Measurements from ENCODE around the gene RTF2. TPM values are rescaled to one million over a fixed set of nuclear protein-coding genes. Genes with fewer than 3 reads are reported as not detected.
"Not testable (repeated sequence)": the region's sequence is repeated elsewhere in the genome, so short reads cannot be mapped to it uniquely, and the experiment has no call there.

The RTF2 gene
- polyA plus RNA-seq, 5 donors = 119 to 140 (median 131) TPM

DNA sequence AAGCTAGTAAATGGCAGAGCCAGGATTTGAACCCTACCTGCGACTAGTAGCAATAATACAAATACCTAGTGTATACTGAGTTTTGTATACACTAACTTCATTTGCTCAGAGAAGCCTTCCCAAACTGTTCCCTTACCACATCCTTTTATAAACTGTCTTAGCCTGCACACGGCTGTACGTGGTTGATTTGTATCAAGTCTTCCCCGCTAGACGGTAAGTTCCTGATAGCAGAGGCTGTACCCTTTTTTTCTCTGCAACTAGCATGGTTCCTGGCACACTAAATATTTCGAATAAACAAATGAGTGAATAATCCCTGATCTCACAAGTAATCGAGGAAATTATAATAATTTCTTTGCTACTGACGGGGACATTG, 636 bp downstream of the RTF2 start:
- no peak for DNase-seq

DNA sequence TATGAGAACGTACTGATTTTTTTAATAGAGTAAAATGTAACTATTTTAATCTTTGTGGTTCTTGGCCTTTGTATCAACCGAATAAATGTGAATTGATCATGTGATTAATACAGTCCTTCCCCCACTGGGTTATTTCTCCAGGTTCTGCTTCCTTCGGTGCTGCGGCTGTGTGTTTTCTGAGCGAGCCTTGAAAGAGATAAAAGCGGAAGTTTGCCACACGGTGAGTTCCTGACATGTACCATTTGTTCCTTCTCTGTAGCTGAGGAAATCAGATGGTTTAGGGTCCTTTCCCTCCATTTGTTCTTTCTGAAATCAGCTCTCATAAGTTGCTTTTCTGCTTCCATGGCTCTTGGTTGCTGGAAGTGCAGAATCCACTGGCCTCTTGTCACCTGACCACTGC, 15.5 kb downstream of the RTF2 start:
- DNase-seq = no peak

GRCh38 chr20:56487216-56487615, 18.8 kb downstream of the RTF2 start:
- DNase-seq = no peak

DNA sequence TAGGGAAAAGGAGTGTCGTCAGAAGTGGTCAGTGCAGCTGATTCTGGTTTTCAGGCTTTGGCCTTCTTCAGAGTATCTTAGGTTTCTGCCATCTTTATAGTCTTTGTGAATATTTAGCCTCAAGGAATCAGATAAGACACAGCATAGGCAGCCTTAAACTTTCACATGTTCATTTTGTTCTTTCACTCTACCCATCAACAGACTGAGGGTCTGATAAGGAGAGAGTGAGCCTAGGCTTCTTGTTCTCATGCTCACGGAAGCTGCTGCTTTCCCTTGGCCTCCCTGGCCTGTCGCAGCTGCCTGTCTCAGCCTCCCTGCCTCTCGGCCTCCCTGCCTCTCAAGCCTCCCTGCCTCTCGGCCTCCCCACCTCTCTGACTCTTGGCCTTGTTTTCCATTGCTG, 20.1 kb downstream of the RTF2 start:
- no peak for DNase-seq

- no peak for DNase-seq
Observed at GRCh38 chr20:56501116-56501515, 32.7 kb downstream of the RTF2 start.

- DNase-seq = peak; percentile 28 to 34
Observed at GRCh38 chr20:56503916-56504315, 35.5 kb downstream of the RTF2 start.

- DNase-seq = no peak
Observed at GRCh38 chr20:56504373-56505005, 36.1 kb downstream of the RTF2 start.

DNA sequence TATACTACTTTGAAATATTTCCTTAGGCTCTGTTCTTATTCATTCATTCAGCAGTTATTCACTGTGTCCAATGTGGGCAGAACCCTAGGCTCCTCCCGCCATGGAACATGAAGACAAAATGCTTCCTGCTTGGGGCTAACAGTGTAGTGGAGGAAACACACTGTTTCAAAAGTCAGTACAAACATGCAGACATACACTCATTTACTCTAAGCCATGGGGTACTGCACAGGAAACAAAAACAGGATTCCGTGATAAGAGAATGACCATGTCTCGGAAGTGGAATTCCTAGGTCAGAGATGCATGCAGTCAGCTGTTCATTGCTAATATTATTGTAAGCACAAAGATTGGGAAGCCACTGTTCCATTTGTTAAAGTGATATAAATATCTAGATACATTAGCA, 37.7 kb downstream of the RTF2 start:
- DNase-seq = no peak

DNA sequence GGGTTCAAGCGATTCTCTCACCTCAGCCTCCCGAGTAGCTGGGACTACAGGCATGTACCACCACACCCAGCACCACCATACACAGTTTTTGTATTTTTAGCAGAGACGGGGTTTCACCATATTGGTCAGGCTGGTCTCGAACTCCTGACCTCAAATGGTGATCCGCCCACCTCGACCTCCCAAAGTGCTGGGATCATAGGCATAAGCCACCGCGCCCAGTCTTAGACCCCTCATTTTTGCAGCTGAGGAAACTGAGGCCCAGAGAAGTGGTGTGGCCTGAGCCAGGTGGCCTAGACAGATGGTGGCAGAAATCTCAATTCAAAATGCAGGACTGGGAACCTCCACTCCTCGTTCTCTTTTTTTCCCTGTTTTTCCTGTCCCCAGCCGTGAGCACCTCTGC, 43.5 kb downstream of the RTF2 start:
- DNase-seq = no peak

DNA sequence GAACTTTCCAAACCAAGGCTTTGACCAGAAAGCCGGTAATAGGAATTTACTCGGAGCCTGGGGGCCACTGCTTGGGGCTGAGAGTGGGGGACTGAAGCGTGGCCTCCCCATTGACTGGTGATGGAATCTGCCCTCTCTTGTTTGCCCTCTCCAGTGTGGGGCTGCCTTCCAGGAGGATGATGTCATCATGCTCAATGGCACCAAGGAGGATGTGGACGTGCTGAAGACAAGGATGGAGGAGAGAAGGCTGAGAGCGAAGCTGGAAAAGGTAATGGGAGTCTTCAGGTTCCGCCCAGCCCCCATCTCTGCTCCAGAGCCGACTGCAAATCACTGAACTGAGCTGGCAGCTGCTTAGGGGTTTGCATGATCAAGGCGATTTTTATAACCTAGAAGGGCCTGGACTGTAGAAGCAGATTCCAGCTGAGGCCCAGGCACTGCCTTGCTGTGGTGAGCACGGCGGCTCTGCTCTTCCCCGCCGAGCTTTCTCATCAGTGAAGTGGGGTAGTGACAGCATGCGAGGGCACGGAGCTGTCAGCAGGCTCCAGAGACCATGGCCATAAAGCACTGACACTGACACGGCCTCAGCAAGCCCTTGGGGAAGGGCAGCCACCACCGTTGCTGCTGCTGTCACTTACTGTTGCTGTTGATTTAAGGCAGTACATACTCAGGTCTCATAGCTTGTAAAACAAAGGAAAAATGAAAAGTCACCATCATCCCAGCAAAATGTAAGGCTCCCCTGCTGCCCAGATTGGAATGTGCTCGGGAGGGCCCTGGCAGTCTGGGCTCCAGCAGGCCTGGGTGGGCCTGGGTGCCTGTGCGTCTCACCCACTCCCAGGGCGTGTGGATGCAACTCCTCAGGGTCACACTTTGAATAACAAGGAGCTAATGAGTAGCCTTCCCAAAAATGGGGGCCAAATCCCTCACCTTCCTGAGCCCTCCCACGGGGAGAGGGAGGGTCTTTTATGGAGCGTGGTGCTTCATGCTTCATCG, 45.0 kb downstream of the RTF2 start:
- peak in 1 of 2 donors; percentile 14 for DNase-seq

GRCh38 chr20:56516631-56517030, 48.2 kb downstream of the RTF2 start:
- DNase-seq = no peak

- DNase-seq = no peak
Observed at GRCh38 chr20:56517211-56517610, 48.8 kb downstream of the RTF2 start.

- no peak for DNase-seq
Observed at GRCh38 chr20:56517641-56518040, 49.2 kb downstream of the RTF2 start.

- no peak for DNase-seq
Observed at GRCh38 chr20:56518126-56518525, 49.7 kb downstream of the RTF2 start.

DNA sequence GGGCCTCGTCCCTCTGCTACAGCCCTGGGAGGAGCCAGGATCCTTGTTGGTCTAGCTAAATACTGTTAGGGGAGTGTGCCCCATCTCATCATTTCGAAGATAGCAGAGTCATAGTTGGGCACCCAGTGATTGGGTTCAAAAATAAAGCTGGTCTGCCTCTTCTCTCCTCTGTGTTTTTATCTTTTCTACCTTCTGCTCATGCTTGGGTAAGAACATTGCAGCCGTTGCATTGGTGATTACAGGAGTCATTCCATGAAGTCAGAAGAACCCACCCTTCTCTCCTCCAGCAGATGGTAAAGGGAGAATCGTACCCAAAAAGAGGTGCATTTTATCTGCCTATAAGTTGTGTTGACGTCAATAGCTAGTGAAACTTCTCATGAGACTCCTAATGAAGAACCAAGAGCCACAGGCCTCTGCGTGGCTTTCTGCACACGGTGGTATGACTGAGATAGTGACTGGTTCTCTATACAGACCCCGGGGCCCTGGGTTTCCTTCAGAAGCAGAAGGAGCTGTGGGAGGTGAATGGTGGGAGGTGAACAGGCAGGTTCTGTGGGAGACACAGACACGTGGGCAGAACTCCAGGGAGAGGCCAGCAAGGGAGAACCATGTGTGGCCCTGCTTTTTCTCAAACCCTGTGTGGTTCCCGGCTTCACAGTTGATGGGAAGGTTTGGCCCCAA, 50.4 kb downstream of the RTF2 start:
- DNase-seq = no peak

DNA sequence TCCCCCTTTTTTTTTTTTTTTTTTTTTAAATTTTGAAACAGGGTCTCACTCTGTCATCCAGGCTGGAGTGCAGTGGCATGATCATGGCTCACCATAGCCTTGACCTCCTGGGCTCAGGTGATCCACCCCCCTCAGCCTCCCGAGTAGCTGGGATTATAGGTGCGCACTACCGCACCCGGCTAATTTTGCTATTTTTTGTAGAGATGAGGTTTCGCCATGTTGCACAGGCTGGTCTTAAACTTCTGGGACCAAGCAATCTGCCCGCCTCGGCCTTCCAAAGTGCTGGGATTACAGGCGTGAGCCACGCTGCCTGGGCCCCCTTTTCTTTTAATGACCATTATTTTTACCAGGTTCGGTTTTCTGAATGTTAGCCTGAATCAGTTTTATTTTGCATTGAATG, 51.1 kb downstream of the RTF2 start:
- no peak for DNase-seq

- no peak for DNase-seq
Observed at GRCh38 chr20:56520180-56520579, 51.8 kb downstream of the RTF2 start.

DNA sequence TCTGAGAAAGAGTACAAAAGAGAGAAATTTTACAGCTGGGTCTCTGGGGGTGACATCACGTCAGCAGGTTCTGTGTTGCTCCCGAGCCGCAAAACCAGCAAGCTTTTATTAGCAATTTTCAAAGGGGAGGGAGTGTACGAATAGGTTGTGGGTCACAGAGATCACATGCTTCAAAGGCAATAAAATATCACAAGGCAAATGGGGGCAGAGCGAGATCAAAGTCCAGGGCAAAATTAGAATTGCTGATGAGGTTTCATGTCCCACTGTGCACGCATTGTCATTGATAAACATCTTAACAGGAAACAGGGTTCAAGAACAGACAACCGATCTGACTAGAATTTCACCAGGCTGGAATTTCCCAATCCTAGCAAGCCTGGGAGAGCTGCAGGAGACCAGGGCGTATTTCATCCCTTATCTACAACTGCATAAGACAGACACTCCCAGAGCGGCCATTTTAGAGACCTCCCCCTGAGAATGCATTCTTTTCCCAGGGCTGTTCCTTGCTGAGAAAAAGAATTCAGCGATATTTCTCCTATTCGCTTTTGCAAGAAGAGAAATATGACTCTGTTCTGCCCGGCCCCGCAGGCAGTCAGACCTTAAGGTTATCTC, 52.4 kb downstream of the RTF2 start:
- not testable (repeated sequence) for DNase-seq

- DNase-seq = no peak
Observed at GRCh38 chr20:56522311-56522710, 53.9 kb downstream of the RTF2 start.

GRCh38 chr20:56524444-56524843, 56.0 kb downstream of the RTF2 start, which contains the start of gene FAM209A:
FAM209A (plus strand) TSS chr20:56524744; CDS start chr20:56524809, 65 bp downstream.
- DNase-seq = not testable (repeated sequence)

GRCh38 chr20:56527521-56527920, 59.1 kb downstream of the RTF2 start:
- no peak for DNase-seq

DNA sequence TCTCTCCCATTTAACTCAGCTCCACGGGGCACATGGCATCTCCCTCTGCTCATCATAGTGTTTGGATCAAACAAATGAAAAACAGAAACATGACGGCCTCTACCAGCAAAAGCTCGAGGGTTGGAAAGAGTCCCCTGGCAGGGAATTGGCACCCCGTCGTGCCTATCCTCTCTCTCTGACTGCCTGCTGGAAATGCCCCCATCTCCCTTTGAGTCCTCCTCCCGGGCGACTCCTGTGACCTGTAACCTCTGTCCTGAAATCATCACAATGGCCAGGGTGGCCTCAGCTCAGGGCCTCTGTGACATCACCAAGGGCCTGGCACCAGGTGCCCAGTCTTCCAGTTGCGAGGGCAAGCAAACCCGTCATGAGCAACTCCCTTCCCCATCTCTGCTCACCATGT, 64.5 kb downstream of the RTF2 start, which contains the start of gene FAM209B:
Gene FAM209B, plus strand, starts transcription at position 301 of the 400 bp plus-strand sequence. Its CDS starts 96 bp downstream, at position 397.
- not testable (repeated sequence) for DNase-seq

All from right lung (tissue), 5 donors.